SH-SY5Y (cell line): Measurements from ENCODE around the gene FUCA1.

Experiments
- GATA2 ChIP-seq: IDR thresholded peaks from 2 replicates; pipeline ENCODE4 v1.6.1; 2011; ENCODE audit warnings: mild to moderate bottlenecking, low read depth, low read length
- GATA3 ChIP-seq: IDR thresholded peaks from 2 replicates; pipeline ENCODE4 v1.6.1; 2011; ENCODE audit warnings: low read depth, mild to moderate bottlenecking, low read length, moderate library complexity

DNA sequence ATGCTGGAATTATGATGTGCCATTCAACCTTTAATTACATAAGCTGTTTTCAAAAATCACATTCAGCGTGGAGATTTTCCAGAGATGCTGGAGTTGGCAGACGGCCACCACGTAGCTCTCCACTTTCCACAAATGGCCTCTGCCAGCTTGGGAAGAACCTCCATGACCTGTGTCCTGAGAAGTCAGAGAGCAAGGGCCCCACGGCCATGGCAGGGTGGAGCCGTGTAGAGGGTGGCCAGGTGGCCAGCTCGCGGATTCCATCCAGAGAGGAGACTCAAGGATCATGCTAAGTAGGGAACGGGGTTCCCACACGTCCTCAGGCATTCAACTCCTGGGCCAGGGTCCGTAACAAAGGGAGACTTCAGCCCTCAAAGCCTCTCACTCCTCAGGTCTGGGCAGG, 66.2 kb downstream of the FUCA1 start:
- no peak for TF ChIP-seq GATA3
- 0 out of 2 replicates have a peak, but pooled peaks have one; percentile 20 for TF ChIP-seq GATA2
